ENCODE results near the gene BCOR.

GRCh38 chrX:40016749-40017148 lies 81.0 kb downstream of the BCOR start:
- no peak for TF ChIP-seq CTCF (IDR thresholded peaks at IDR 0.05)
- TF ChIP-seq REST (IDR thresholded peaks at IDR 0.05; ENCODE audit: insufficient read depth in 1 of 2, low read depth in 2 of 2, low read length in 1 of 2), result no peak
- TF ChIP-seq POLR2AphosphoS5 (IDR thresholded peaks at IDR 0.05; ENCODE audit: low read depth, low read length), result no peak
- TF ChIP-seq TCF7L2 (IDR thresholded peaks at IDR 0.05; ENCODE audit: low read depth, low read length), result no peak
